Omental fat pad (tissue), 4 donors: ENCODE data around the gene RANGRF. TPM values are rescaled to one million over a fixed set of nuclear protein-coding genes. Genes with fewer than 3 reads are reported as not detected.
A peak's percentile ranks its signal among the peaks of the same experiment; 100 is the strongest.

Experiments
- ATAC-seq: fragments of 150-250 bp; one replicate; pipeline ENCODE4 v1.9.1; 2016; ENCODE audit warnings: mild to moderate bottlenecking, moderate library complexity; ENCODE audit not compliant: low FRiP score
- DNase-seq: peaks from one replicate; pipeline ENCODE4 v3.0.0-alpha.2; 2019; ENCODE audit warnings: low spot score
- CTCF ChIP-seq, 3 donors: fragments of 450-650 bp; IDR thresholded peaks; one replicate each; pipeline ENCODE4 v1.5.1; 2016 to 2017; ENCODE audit warnings: antibody characterized with exemption in 3 of 3, mild to moderate bottlenecking in 3 of 3, moderate library complexity in 2 of 3
- total RNA-seq, 4 donors: library from RNA; depleted of rRNA; stranded (reverse); fragments of >200 nt; gene quantifications; one replicate each; pipeline ENCODE4 v1.1.0, GENCODE V29; 2016

Gene RANGRF
- total RNA-seq, 4 donors from 2014 or later, result 16.7 to 31.4 (median 23.0) TPM

GRCh38 chr17:8294814-8295316, 6.4 kb downstream of the RANGRF start:
- no peak for DNase-seq
- ATAC-seq, result peak; percentile 9
- no peak for TF ChIP-seq CTCF (IDR thresholded peaks at IDR 0.05)

GRCh38 chr17:8300226-8300625, 11.8 kb downstream of the RANGRF start:
- DNase-seq (no peak), ATAC-seq (no peak)
- no peak for TF ChIP-seq CTCF (IDR thresholded peaks at IDR 0.05)

- DNase-seq (no peak), ATAC-seq (peak; percentile 84)
- TF ChIP-seq CTCF (IDR thresholded peaks at IDR 0.05), result peak in 1 of 3 donors; percentile 86
Measured at GRCh38 chr17:8300627-8301242, 12.3 kb downstream of the RANGRF start.

- ATAC-seq (no peak), DNase-seq (no peak)
- no peak for TF ChIP-seq CTCF (IDR thresholded peaks at IDR 0.05)
Measured at GRCh38 chr17:8310601-8311123, 22.2 kb downstream of the RANGRF start.

- no peak for ATAC-seq
- no peak for DNase-seq
- no peak for TF ChIP-seq CTCF (IDR thresholded peaks at IDR 0.05)
Measured at GRCh38 chr17:8311131-8311790, 22.8 kb downstream of the RANGRF start.

GRCh38 chr17:8312251-8312650, 23.8 kb downstream of the RANGRF start:
- DNase-seq (no peak), ATAC-seq (no peak)
- no peak for TF ChIP-seq CTCF (IDR thresholded peaks at IDR 0.05)
